GM12872 (cell line): ENCODE results near the gene GRIN2D.

ENCODE experiments used
- CTCF ChIP-seq: IDR thresholded peaks from 3 replicates; pipeline ENCODE4 v1.5.1; 2011; ENCODE audit warnings: low read depth, mild to moderate bottlenecking, low read length, moderate library complexity; ENCODE audit not compliant: insufficient read depth

Gene GRIN2D

GRCh38 chr19:48396016-48396823 is 2.8 kb downstream of the GRIN2D start:
- no peak for TF ChIP-seq CTCF

GRCh38 chr19:48396824-48397176 is 3.3 kb downstream of the GRIN2D start:
- no peak for TF ChIP-seq CTCF

GRCh38 chr19:48397263-48398101 is 4.0 kb downstream of the GRIN2D start:
- TF ChIP-seq CTCF, result no peak

- TF ChIP-seq CTCF, result no peak
Observed at GRCh38 chr19:48398102-48398374, 4.6 kb downstream of the GRIN2D start.

- no peak for TF ChIP-seq CTCF
Observed at GRCh38 chr19:48398375-48399235, 5.1 kb downstream of the GRIN2D start.

- no peak for TF ChIP-seq CTCF
Observed at GRCh38 chr19:48400018-48400742, 6.7 kb downstream of the GRIN2D start.
